HFFc6 (cell line): ENCODE results near the gene IYD. TPM values are rescaled to one million over a fixed set of nuclear protein-coding genes. Genes with fewer than 3 reads are reported as not detected.

ENCODE experiments used
- DNase-seq: peaks from one replicate; pipeline ENCODE4 v3.0.0-alpha.2; 2018
- H3K27ac Mint-ChIP-seq: 2 replicates; pipeline ENCODE4 v1.8.0; 2020; ENCODE audit warnings: mild to moderate bottlenecking, mixed read lengths
- H3K27me3 Mint-ChIP-seq: 2 replicates; pipeline ENCODE4 v1.8.0; 2021; ENCODE audit warnings: mild to moderate bottlenecking, moderate library complexity, mixed read lengths; ENCODE audit not compliant: insufficient read depth
- H3K36me3 Mint-ChIP-seq: 2 replicates; pipeline ENCODE4 v1.8.0; 2021; ENCODE audit warnings: low read depth, mixed read lengths
- H3K4me1 Mint-ChIP-seq: 2 replicates; pipeline ENCODE4 v1.8.0; 2020; ENCODE audit warnings: low read depth, mixed read lengths
- H3K4me3 Mint-ChIP-seq: 2 replicates; pipeline ENCODE4 v1.8.0; 2020; ENCODE audit warnings: mild to moderate bottlenecking, moderate library complexity, mixed read lengths
- H3K9me3 Mint-ChIP-seq: 2 replicates; pipeline ENCODE4 v1.8.0; 2020; ENCODE audit warnings: mild to moderate bottlenecking, mixed read lengths
- CTCF ChIP-seq: fragments of 200-600 bp; sonication (generic); IDR thresholded peaks from 2 replicates; pipeline ENCODE4 v1.5.0; 2021; ENCODE audit warnings: antibody characterized with exemption, mild to moderate bottlenecking
- total RNA-seq, 6 experiments: library from RNA; stranded (reverse); fragmentation: NEBNext Ultra II Directional; extraction: Animal tissue kit (Norgen Biotek cat#: 25700); gene quantifications; 2 replicates in 1 of 6; 3 replicates in 5 of 6; pipeline ENCODE4 v1.2.3, GENCODE V29; 2021

Gene IYD
- total RNA-seq, 6 experiments from 2014 or later: not detected

DNA sequence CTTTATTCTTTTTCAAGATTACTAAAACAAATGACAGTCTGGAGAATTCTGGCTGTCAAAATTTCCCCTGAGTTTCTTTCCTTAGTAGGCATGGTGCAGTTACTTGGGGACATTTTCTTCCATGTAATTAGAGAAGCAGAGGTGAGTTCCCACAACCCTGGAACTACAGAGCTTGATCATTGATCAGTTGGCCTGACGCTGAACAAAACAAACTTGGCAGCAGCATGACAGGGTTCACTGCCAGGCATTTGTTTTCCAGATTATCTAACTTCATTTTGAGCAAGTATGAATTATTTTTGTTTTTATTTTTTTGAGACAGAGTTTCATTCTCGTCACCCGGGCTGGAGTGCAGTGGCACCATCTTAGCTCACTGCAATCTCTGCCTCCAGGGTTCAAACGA is 22.6 kb downstream of the IYD start:
- Mint-ChIP-seq H3K36me3 (no peaks in the 10 kb centered on the region), H3K4me1 (no peaks in the 10 kb centered on the region), H3K27me3 (peaks cover 16% of the 10 kb centered on the region; the same call in 1 of the 2 replicates), H3K4me3 (no peak overlapping the region), H3K9me3 (no peaks in the 10 kb centered on the region), H3K27ac (no peak overlapping the region)
- DNase-seq: no peak
- no peak for TF ChIP-seq CTCF

DNA sequence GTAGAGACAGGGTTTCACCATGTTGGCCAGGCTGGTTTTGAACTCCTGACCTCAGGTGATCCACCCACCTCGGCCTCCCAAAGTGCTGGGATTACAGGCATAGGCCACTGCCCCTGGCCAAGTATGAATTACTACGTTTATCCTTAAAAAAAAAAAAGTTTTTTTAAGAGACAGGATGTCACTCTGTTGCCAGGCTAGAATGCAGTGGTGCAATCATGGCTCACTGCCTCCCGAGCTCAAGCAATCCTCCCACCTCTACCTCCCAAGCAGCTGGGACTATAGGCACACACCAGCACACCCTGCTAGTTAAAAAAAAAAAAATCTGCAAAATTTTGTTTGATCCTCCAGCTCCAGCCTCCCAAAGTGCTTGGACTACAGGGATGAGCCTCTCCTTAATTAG is 23.1 kb downstream of the IYD start:
- no peak overlapping the region for H3K4me3 Mint-ChIP-seq
- H3K4me1 Mint-ChIP-seq: no peaks in the 10 kb centered on the region
- no peaks in the 10 kb centered on the region for H3K36me3 Mint-ChIP-seq
- DNase-seq: no peak
- no peak overlapping the region for H3K27ac Mint-ChIP-seq
- H3K27me3 Mint-ChIP-seq: peaks cover 16% of the 10 kb centered on the region; the same call in 1 of the 2 replicates
- no peaks in the 10 kb centered on the region for H3K9me3 Mint-ChIP-seq
- no peak for TF ChIP-seq CTCF

GRCh38 chr6:150392452-150393220 is 23.8 kb downstream of the IYD start:
- Mint-ChIP-seq H3K36me3 (no peaks in the 10 kb centered on the region), H3K9me3 (no peaks in the 10 kb centered on the region), H3K27me3 (peaks cover 16% of the 10 kb centered on the region; the same call in 1 of the 2 replicates), H3K4me3 (no peak overlapping the region), H3K27ac (no peak overlapping the region), H3K4me1 (no peaks in the 10 kb centered on the region)
- DNase-seq: no peak
- TF ChIP-seq CTCF: no peak

DNA sequence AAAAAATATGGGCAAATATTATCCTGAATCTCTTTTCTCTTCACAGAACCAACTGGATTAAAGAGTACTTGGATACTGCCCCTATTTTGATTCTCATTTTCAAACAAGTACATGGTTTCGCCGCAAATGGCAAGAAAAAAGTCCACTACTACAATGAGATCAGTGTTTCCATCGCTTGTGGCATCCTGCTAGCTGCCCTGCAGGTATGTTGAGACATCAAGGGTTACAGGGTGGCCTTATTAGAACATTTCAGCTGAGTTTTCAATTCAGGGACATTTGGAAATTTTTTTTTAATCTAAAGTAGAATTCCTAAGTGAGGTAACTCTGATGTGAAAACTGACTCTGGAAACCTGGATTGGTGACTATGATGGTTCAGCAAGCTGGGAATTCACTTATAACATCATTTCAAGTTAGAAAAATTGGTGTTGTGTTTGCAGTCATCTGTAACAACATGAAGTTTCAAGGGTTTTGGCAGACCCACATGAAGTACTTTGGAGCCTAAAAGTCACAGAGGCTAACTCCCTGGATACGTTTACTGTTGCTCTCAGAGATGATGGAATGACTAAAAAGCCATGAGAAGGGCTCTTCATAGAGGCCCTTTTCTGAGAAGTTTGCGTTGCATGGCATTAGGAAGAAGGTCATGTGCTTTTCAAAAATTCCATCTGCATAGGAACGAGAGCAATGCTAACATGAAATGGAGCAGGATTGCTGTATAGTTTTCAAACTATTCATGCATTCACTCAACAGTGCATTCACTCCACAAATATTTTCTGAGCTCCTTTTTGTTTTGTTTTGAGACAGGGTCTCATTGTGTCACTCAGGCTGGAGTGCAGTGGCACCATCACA is 25.5 kb downstream of the IYD start:
- Mint-ChIP-seq H3K36me3 (no peaks in the 10 kb centered on the region), H3K27me3 (peaks cover 20% of the 10 kb centered on the region; the same call in 1 of the 2 replicates), H3K4me3 (no peak overlapping the region), H3K9me3 (no peaks in the 10 kb centered on the region), H3K4me1 (no peaks in the 10 kb centered on the region), H3K27ac (no peak overlapping the region)
- no peak for DNase-seq
- no peak for TF ChIP-seq CTCF

GRCh38 chr6:150394899-150395295 is 26.1 kb downstream of the IYD start:
- Mint-ChIP-seq H3K4me3 (no peak overlapping the region), H3K9me3 (no peaks in the 10 kb centered on the region), H3K36me3 (no peaks in the 10 kb centered on the region), H3K27ac (no peak overlapping the region), H3K27me3 (peaks cover 23% of the 10 kb centered on the region; the same call in 1 of the 2 replicates), H3K4me1 (no peaks in the 10 kb centered on the region)
- no peak for DNase-seq
- no peak for TF ChIP-seq CTCF
